Measurements from ENCODE around the gene RGL1. TPM values are rescaled to one million over a fixed set of nuclear protein-coding genes. Genes with fewer than 3 reads are reported as not detected.
"Not testable (repeated sequence)": the region's sequence is repeated elsewhere in the genome, so short reads cannot be mapped to it uniquely, and the experiment has no call there.

Gene RGL1
- 5.4 and 6.3 TPM in 2 replicates for total RNA-seq
- polyA plus RNA-seq (2012), result 6.1 TPM

GRCh38 chr1:183804916-183805841 is at the start of gene RGL1:
Gene RGL1, plus strand, starts transcription at chr1:183805120. Its CDS starts 178 bp downstream, at chr1:183805298.
- DNase-seq (ENCODE audit: low read depth), result peak; percentile 73

- DNase-seq (ENCODE audit: low read depth), result no peak
These were observed 48.6 kb upstream of the RGL1 start for GRCh38 chr1:183756326-183756725.

- DNase-seq (ENCODE audit: low read depth), result peak; percentile 56
These were observed 47.9 kb upstream of the RGL1 start for GRCh38 chr1:183757061-183757460.

- no peak for DNase-seq (ENCODE audit: low read depth)
These were observed 46.0 kb upstream of the RGL1 start for GRCh38 chr1:183758913-183759312.

GRCh38 chr1:183760661-183761060 is 44.3 kb upstream of the RGL1 start:
- no peak for DNase-seq (ENCODE audit: low read depth)

GRCh38 chr1:183761871-183762270 is 43.0 kb upstream of the RGL1 start:
- DNase-seq (ENCODE audit: low read depth), result peak; percentile 32

- not testable (repeated sequence) for DNase-seq (ENCODE audit: low read depth)
These were observed 42.1 kb upstream of the RGL1 start for GRCh38 chr1:183762856-183763255.

- no peak for DNase-seq (ENCODE audit: low read depth)
These were observed 39.9 kb upstream of the RGL1 start for GRCh38 chr1:183764981-183765380.

- no peak for DNase-seq (ENCODE audit: low read depth)
These were observed 34.7 kb upstream of the RGL1 start for GRCh38 chr1:183769956-183770815.

- DNase-seq (ENCODE audit: low read depth), result no peak
These were observed 34.1 kb upstream of the RGL1 start for GRCh38 chr1:183770816-183771128.

GRCh38 chr1:183773482-183774274 is 31.2 kb upstream of the RGL1 start:
- no peak for DNase-seq (ENCODE audit: low read depth)

- no peak for DNase-seq (ENCODE audit: low read depth)
These were observed 30.0 kb upstream of the RGL1 start for GRCh38 chr1:183774938-183775337.

- peak; percentile 33 for DNase-seq (ENCODE audit: low read depth)
These were observed 28.2 kb upstream of the RGL1 start for GRCh38 chr1:183776731-183777130.

GRCh38 chr1:183777328-183777727 is 27.6 kb upstream of the RGL1 start:
- DNase-seq (ENCODE audit: low read depth), result no peak

GRCh38 chr1:183778045-183778444 is 26.9 kb upstream of the RGL1 start:
- DNase-seq (ENCODE audit: low read depth), result no peak

GRCh38 chr1:183778568-183779433 is 26.1 kb upstream of the RGL1 start:
- DNase-seq (ENCODE audit: low read depth), result no peak

- no peak for DNase-seq (ENCODE audit: low read depth)
These were observed 24.8 kb upstream of the RGL1 start for GRCh38 chr1:183780159-183780558.

- DNase-seq (ENCODE audit: low read depth), result no peak
These were observed 24.2 kb upstream of the RGL1 start for GRCh38 chr1:183780757-183781156.

- no peak for DNase-seq (ENCODE audit: low read depth)
These were observed 21.6 kb upstream of the RGL1 start for GRCh38 chr1:183783342-183783741.
